Trophoblast cell (in vitro differentiated cells and primary cell): Measurements from ENCODE around the gene COX19.

ENCODE experiments used
- DNase-seq, 2 donors: peaks; one replicate each; pipeline ENCODE4 v3.0.0-alpha.2; 2016
- H2AFZ ChIP-seq: 2 replicates; pipeline ENCODE4 v1.6.1; 2013; ENCODE audit warnings: low read length, moderate library complexity, mild to moderate bottlenecking; ENCODE audit not compliant: insufficient read depth, poor library complexity
- H2AK5ac ChIP-seq: 2 replicates; pipeline ENCODE4 v1.6.1; 2013; ENCODE audit warnings: mild to moderate bottlenecking, low read length
- H2BK120ac ChIP-seq: 2 replicates; pipeline ENCODE4 v1.6.1; 2013; ENCODE audit warnings: low read length, mild to moderate bottlenecking, moderate library complexity; ENCODE audit not compliant: insufficient read depth, poor library complexity
- H2BK12ac ChIP-seq: 2 replicates; pipeline ENCODE4 v1.6.1; 2013; ENCODE audit warnings: mild to moderate bottlenecking, low read length, moderate library complexity
- H2BK5ac ChIP-seq: 2 replicates; pipeline ENCODE4 v1.6.1; 2013; ENCODE audit warnings: low read length, low read depth, moderate library complexity, mild to moderate bottlenecking; ENCODE audit not compliant: poor library complexity
- H3K14ac ChIP-seq: 2 replicates; pipeline ENCODE4 v1.6.1; 2013; ENCODE audit warnings: mild to moderate bottlenecking, low read length
- H3K18ac ChIP-seq: 2 replicates; pipeline ENCODE4 v1.6.1; 2013; ENCODE audit warnings: mild to moderate bottlenecking, low read length
- H3K23ac ChIP-seq: 2 replicates; pipeline ENCODE4 v1.6.1; 2013; ENCODE audit warnings: low read length
- H3K27ac ChIP-seq: 2 replicates; pipeline ENCODE4 v1.5.1; 2013; ENCODE audit warnings: low read depth, mild to moderate bottlenecking, inconsistent platforms, low read length, moderate library complexity
- H3K27me3 ChIP-seq: 2 replicates; pipeline ENCODE4 v1.6.1; 2013; ENCODE audit warnings: inconsistent platforms, mild to moderate bottlenecking, low read length, moderate library complexity; ENCODE audit not compliant: insufficient read depth
- H3K36me3 ChIP-seq, 2 experiments: 1 replicate in 1 of 2; 2 replicates in 1 of 2; pipeline ENCODE4 v1.6.1; 2013; ENCODE audit warnings: low read length in 2 of 2, mild to moderate bottlenecking in 2 of 2, moderate library complexity in 1 of 2; ENCODE audit not compliant: insufficient read depth in 2 of 2, control insufficient read depth in 1 of 2
- H3K4ac ChIP-seq: 2 replicates; pipeline ENCODE4 v1.6.1; 2013; ENCODE audit warnings: low read depth, mild to moderate bottlenecking, low read length, moderate library complexity
- H3K4me1 ChIP-seq, 2 experiments: 1 replicate in 1 of 2; 2 replicates in 1 of 2; pipeline ENCODE4 v1.6.1; 2013; ENCODE audit warnings: low read length in 2 of 2, mild to moderate bottlenecking in 2 of 2, moderate library complexity in 1 of 2; ENCODE audit not compliant: insufficient read depth in 2 of 2, control insufficient read depth in 1 of 2
- H3K4me2 ChIP-seq: 2 replicates; pipeline ENCODE4 v1.6.1; 2013; ENCODE audit warnings: inconsistent platforms, mild to moderate bottlenecking, low read length, moderate library complexity
- H3K4me3 ChIP-seq: 2 replicates; pipeline ENCODE4 v1.5.1; 2013; ENCODE audit warnings: mild to moderate bottlenecking, low read depth, low read length, inconsistent platforms
- H3K79me1 ChIP-seq: one replicate; pipeline ENCODE4 v1.6.1; 2013; ENCODE audit warnings: low read length
- H3K79me2 ChIP-seq: 2 replicates; pipeline ENCODE4 v1.6.1; 2013; ENCODE audit warnings: low read length, mild to moderate bottlenecking; ENCODE audit not compliant: control insufficient read depth, insufficient read depth, poor library complexity
- H3K9ac ChIP-seq: 2 replicates; pipeline ENCODE4 v1.6.1; 2013; ENCODE audit warnings: mild to moderate bottlenecking, low read length
- H3K9me3 ChIP-seq: 2 replicates; pipeline ENCODE4 v1.6.1; 2013; ENCODE audit warnings: low read depth, mild to moderate bottlenecking, control low read depth, inconsistent platforms, low read length; ENCODE audit not compliant: insufficient read depth
- H4K12ac ChIP-seq: 2 replicates; pipeline ENCODE4 v1.6.1; 2013; ENCODE audit warnings: low read depth, mild to moderate bottlenecking, low read length, moderate library complexity
- H4K8ac ChIP-seq: 2 replicates; pipeline ENCODE4 v1.6.1; 2013; ENCODE audit warnings: low read depth, mild to moderate bottlenecking, low read length, moderate library complexity
- H4K91ac ChIP-seq: one replicate; pipeline ENCODE4 v1.6.1; 2013; ENCODE audit warnings: low read depth, mild to moderate bottlenecking, low read length, moderate library complexity
- WGBS: extraction: QIAGEN DNeasy Blood & Tissue Kit; methylation state at CpG from one replicate; pipeline ENCODE4 v1.1.7; 2013; ENCODE audit warnings: missing lambda C conversion rate; ENCODE audit not compliant: insufficient read length, insufficient coverage; ENCODE audit errors: extremely low coverage; 5-methylcytosine and 5-hydroxymethylcytosine counted together

The COX19 gene

DNA sequence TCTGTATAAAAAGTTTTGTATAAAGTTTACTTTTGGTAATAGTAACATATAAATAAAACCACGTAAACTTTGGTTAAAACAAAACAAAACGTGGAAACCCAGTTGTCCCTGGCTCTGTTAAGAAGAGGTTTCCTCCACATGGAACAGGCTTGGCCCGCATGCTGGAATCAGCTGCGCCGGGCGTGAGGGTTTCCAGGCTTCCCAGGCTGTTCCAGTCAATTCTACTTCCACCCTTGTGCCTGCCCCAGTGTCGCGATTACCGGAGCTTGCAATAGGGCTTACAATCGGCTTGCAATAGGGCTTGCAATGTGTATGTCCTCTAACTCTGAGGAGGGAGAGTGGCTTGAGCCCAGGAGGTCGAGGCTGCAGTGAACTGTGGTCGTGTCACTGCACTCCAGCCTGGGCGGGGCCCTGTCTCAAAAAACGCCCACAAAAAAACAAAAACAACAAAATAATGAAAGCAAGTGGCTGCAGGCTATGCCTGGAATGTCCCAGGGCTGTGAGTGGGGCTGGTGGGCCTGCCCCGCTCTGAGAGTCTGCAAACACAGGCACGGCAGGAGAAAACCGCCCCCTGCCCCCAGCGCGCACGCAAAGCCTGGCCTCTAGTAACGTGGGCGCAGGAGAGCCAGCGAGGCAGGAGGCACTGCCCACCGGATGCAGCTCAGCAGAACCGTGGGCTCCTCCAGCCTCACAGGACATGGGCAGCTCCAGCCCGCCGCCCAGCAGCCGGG is 24.0 kb upstream of the COX19 start:
- H3K9ac ChIP-seq: no peak overlapping the region
- H3K14ac ChIP-seq: no peak overlapping the region
- no peak overlapping the region for H4K8ac ChIP-seq
- no peaks in the 10 kb centered on the region for H3K27me3 ChIP-seq
- H2AFZ ChIP-seq: no peak overlapping the region
- peaks cover 4 to 8% of the 10 kb centered on the region in 2 experiments for H3K4me1 ChIP-seq
- H3K79me1 ChIP-seq: no peaks in the 10 kb centered on the region
- no peak overlapping the region for H3K4ac ChIP-seq
- H3K79me2 ChIP-seq: no peaks in the 10 kb centered on the region
- H4K91ac ChIP-seq: peak overlapping the region; percentile 34
- H3K27ac ChIP-seq: no peak overlapping the region
- H3K4me2 ChIP-seq: no peak overlapping the region
- peaks cover 8 to 12% of the 10 kb centered on the region in 2 experiments for H3K36me3 ChIP-seq
- WGBS: no CpG with 5 or more reads among the region's 28 CpGs
- H2BK12ac ChIP-seq: no peak overlapping the region
- no peak overlapping the region for H3K23ac ChIP-seq
- H2AK5ac ChIP-seq: no peak overlapping the region
- no peak overlapping the region for H4K12ac ChIP-seq
- H2BK120ac ChIP-seq: no peak overlapping the region
- peaks cover 2% of the 10 kb centered on the region for H3K9me3 ChIP-seq
- H3K4me3 ChIP-seq: no peak overlapping the region
- no peak overlapping the region for H2BK5ac ChIP-seq
- no peak overlapping the region for H3K18ac ChIP-seq
- peak; percentile 58 to 67 for DNase-seq

DNA sequence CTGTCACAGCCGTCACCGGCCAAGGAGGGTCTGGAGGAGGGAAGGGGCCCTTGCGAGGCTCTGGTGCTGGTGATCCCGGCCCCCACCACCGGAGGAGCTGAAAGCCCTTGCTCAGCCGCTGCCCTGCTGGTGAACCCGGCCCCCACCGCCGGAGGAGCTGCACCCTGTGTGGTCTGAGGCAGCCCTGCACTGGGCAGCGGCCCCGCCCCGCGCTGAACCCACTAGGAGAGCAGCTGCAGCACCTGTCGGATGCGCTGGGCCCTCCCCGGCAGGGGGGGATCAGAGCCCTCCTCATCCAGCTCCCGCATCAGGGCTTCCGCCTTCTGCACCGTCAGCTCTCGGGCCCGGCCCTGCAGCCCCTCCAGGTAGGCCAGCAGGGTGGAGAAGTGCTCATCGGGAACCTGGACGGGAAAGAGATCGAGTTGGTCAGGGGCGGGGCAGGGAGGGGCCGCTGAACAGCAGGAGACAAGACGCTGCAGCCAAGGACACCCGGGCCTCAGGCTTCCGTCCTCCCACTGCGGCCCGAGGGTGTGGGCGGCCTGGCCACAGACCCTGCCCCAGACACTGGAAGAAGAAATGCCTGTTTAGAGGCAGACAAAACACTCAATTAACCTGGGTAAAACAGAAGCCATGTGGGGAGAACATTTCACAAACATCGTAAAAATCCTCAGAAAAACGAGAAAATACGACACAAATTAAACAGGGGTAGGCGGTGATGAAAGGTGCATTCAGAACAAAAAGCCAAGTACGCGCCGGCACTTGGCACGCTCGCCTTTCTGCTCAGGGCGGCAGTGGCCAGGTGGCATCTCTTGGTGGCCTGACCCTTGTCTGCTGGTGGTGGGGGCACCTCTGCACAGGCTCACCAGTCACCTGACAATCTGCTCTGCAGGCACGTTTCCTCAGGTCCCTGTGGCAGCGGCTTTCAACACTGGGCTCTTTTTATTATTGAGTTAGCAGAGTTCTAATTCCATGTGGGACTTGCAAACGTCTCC is 22.4 kb upstream of the COX19 start:
- Histone ChIP-seq H3K27ac (no peak overlapping the region), H3K27me3 (no peaks in the 10 kb centered on the region), H3K9me3 (peaks cover 2% of the 10 kb centered on the region), H2BK5ac (no peak overlapping the region), H3K79me1 (no peaks in the 10 kb centered on the region), H2AFZ (no peak overlapping the region), H3K18ac (no peak overlapping the region), H3K4me2 (no peak overlapping the region), H4K8ac (no peak overlapping the region), H3K36me3 (peaks cover 8 to 12% of the 10 kb centered on the region in 2 experiments), H4K91ac (peak overlapping the region; percentile 41), H2BK120ac (no peak overlapping the region), H3K4ac (no peak overlapping the region), H4K12ac (no peak overlapping the region), H3K79me2 (no peaks in the 10 kb centered on the region), H3K4me1 (peaks cover 6 to 15% of the 10 kb centered on the region in 2 experiments), H3K23ac (no peak overlapping the region), H3K9ac (no peak overlapping the region), H3K14ac (no peak overlapping the region), H3K4me3 (no peak overlapping the region), H2AK5ac (no peak overlapping the region), H2BK12ac (no peak overlapping the region)
- no CpG with 5 or more reads among the region's 45 CpGs for WGBS
- DNase-seq: peak in 1 of 2 donors; percentile 58

DNA sequence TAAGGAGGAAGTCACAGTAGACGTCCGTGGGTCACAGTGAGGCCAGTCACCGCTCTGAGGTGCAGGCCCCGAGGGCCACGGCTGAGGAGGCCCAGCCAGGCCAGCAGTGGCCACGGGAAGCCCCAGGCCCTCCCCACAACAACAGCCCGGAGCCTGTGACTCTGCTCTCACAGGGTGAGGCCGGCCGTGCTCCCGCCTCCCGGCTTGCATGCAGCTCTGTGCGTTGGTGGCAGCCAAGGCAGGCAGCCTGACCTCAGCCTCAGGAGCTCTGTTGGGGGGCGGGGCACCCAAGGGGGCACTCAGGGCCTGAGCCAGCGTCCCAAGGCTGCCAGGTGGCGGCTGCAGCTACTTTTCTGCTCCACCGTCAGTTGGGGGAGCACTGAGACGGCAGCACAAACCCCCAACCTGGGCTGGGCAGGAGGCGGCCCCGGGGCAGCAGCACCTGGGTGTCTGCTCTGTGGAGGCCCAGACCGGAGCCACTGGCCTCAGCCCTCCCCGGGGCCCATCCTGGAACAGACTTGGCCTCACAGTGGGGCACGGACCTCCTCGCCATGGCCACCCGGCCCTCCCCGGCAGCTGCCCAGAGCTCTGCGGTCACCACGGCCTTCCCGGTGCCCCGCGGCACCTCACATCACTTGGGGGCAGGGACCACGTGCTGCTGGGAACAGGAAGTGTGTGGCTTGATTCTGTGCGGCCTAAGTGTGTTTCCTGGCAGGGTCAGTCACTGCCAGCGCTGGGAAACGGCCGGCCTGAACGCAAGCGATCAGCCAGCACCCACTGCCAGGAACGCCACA is 20.9 kb upstream of the COX19 start:
- no peak overlapping the region for H3K4me3 ChIP-seq
- H3K27me3 ChIP-seq: no peaks in the 10 kb centered on the region
- H2AK5ac ChIP-seq: no peak overlapping the region
- no peak overlapping the region for H2BK12ac ChIP-seq
- no peak overlapping the region for H3K4ac ChIP-seq
- no peak overlapping the region for H3K18ac ChIP-seq
- H3K9ac ChIP-seq: no peak overlapping the region
- no peak overlapping the region for H2BK120ac ChIP-seq
- peaks cover 8 to 12% of the 10 kb centered on the region in 2 experiments for H3K36me3 ChIP-seq
- no peaks in the 10 kb centered on the region for H3K79me2 ChIP-seq
- H4K12ac ChIP-seq: no peak overlapping the region
- H3K4me2 ChIP-seq: no peak overlapping the region
- H4K8ac ChIP-seq: no peak overlapping the region
- no peak overlapping the region for H3K23ac ChIP-seq
- H2BK5ac ChIP-seq: no peak overlapping the region
- peak overlapping the region; percentile 17 for H4K91ac ChIP-seq
- H3K27ac ChIP-seq: no peak overlapping the region
- no CpG with 5 or more reads among the region's 38 CpGs for WGBS
- peaks cover 8 to 15% of the 10 kb centered on the region in 2 experiments for H3K4me1 ChIP-seq
- no peaks in the 10 kb centered on the region for H3K79me1 ChIP-seq
- no peak overlapping the region for H2AFZ ChIP-seq
- DNase-seq: peak in 1 of 2 donors; percentile 42
- peaks cover 2% of the 10 kb centered on the region for H3K9me3 ChIP-seq
- no peak overlapping the region for H3K14ac ChIP-seq

DNA sequence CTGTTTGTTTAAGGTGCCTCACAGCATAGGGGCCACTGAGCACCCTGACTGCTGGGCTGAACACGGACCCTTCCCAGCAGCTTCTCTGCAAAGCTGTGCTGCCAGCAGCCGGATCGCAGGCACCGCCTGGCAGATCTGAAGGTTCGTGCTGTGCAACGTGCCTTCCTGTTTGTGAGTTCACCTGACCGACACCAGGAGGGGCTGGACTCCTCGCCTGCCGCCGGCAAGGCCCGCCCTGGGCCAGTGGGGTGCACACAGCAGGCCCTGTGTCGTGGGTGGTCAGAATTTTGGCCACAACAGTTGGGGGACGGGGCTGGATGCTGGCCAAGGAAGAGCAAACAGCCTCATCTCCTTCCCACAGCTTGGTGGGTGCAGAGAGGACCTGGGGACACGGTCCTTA is 20.2 kb upstream of the COX19 start:
- H2AFZ ChIP-seq: no peak overlapping the region
- H3K79me1 ChIP-seq: no peaks in the 10 kb centered on the region
- no peak overlapping the region for H3K4me2 ChIP-seq
- peaks cover 8 to 12% of the 10 kb centered on the region in 2 experiments for H3K36me3 ChIP-seq
- H3K14ac ChIP-seq: no peak overlapping the region
- H3K18ac ChIP-seq: no peak overlapping the region
- peak overlapping the region; percentile 22 for H4K12ac ChIP-seq
- no peak overlapping the region for H2BK5ac ChIP-seq
- no peak overlapping the region for H3K27ac ChIP-seq
- H4K91ac ChIP-seq: peak overlapping the region; percentile 20
- no peak overlapping the region for H4K8ac ChIP-seq
- H3K4ac ChIP-seq: no peak overlapping the region
- no peak overlapping the region for H2BK120ac ChIP-seq
- DNase-seq: no peak
- no peaks in the 10 kb centered on the region for H3K27me3 ChIP-seq
- no peaks in the 10 kb centered on the region for H3K79me2 ChIP-seq
- no peak overlapping the region for H2BK12ac ChIP-seq
- H3K9me3 ChIP-seq: peaks cover 2% of the 10 kb centered on the region
- H3K23ac ChIP-seq: no peak overlapping the region
- H3K9ac ChIP-seq: no peak overlapping the region
- WGBS: no CpG with 5 or more reads among the region's 14 CpGs
- H3K4me3 ChIP-seq: no peak overlapping the region
- H2AK5ac ChIP-seq: no peak overlapping the region
- H3K4me1 ChIP-seq: peaks cover 8 to 15% of the 10 kb centered on the region in 2 experiments
